OCI-M2 (cell line): ENCODE data around the gene THEM5.
A peak's percentile ranks its signal among the peaks of the same experiment; 100 is the strongest.
"Not testable (repeated sequence)": the region's sequence is repeated elsewhere in the genome, so short reads cannot be mapped to it uniquely, and the experiment has no call there.

ENCODE experiments used
- DNase-seq: peaks from one replicate; lab custom pipeline; 2025; ENCODE audit not compliant: unreplicated experiment; lab: John Stamatoyannopoulos, UW

THEM5 gene

DNA sequence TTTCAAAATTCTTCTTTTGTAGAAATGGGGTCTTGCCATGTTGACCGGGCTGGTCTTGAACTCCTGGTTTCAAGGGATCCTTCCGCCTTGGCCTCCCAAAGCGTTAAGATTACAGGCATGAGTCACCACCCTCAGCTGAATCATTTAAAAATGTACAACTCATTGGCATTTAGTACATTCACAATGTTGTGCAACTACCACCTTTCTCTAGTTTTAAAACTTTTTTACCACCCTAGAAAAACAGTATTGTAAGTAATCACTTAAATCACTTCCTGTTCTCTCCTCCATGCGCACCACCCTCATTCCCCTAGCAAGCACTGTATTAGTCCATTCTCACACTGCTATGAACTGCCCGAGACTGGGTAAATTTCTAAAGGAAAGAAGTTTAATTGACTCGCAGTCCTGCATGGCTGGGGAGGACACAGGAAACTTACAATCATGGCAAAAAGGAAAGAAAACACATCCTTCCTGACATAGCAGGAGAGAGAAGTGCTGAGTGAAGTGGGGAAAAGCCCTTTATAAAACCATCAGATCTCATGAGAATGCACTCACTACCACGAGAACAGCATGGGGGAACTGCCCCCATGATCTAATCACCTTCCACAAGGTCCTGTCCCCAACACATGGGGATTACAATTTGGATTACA, 14.4 kb upstream of the THEM5 start:
- DNase-seq = no peak

DNA sequence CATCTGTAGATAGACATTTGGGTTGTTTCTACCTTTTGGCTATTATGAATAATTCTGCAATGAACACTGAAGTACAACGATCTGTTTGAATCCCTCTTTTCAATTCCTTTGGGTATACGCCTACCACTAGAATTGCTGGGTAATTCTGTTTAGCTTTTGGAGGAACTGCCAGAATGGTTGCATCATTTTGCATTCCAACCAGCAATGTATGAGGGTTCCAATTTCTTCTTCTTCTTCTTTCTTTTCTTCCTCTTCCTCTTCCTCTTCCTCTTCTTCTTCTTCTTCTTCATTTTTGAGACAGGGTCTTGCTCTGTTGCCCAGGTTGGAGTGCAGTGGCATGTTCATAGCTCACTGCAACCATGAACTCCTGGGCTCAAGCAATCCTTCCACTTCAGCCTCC, 13.8 kb upstream of the THEM5 start:
- DNase-seq = no peak

DNA sequence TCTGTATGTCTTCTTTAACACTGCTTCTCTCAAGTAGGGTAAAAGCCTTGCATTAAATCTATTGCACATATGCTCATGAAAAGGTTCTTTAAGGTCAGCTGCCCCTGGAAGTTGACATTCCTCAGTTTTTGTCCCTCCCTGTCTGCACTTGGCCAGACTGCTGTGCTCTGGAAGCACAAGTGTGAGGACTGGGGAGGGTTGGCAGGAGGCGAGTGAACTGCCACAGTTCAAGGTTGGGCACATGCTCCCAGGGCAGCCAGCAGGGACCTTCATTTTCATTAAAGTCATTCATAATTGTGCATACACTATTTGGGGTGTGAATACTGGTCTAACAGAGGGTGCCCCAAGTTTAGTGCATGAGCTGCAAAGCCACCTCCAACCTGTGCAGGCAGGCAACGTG, 10.9 kb upstream of the THEM5 start:
- no peak for DNase-seq

DNA sequence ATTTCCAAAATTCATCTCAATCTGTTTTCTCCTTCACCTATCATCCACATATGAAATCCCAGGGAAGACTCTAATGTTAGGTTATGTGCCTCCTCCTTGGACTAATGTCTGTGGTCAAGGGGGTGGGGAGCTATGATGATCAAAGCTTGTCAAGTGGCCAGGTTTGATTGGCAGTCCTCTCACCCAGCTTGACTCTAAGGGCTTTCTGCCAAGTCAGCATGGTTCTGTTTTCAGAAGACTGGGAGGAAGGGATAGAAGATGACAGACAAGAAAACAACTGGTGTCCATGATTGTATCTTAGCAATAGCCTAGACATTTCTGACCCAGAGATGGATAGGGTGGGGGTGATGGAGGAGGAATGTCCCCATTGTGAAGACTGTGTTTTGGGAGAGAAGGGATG, 9.1 kb upstream of the THEM5 start:
- no peak for DNase-seq

DNA sequence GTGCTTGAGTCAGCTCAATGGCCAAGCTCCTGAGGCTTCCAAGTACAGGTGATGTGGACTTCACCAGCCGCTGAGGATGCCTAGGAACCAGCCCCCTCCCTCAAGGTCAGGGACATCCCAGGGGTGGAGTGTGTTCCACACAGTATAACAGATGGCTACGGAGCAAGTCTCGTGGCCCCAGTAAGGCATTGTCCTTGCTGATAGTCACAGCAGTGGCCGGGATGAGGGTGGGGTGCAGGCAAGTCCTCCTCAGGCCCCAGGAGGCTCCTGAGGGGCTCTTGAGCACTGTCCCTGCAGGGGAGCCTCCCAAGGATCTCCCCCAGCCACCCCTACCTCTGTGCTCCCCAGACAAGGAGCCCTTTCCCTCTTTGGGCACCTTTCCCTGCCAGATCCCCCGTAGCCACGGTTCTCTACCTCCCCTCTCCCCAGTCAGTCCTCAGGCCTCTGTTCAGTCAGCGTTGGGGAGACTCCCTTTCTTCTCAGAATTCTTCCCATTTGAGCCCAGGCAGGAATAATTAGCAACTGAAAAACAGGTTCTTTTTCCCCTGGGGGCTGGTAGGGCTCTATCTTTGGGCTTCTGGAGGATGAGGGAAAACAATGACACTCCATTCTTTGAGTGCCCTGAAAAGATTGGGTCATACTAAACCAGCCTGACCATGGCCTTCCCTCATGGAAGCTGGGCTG, 7.1 kb upstream of the THEM5 start:
- DNase-seq = no peak

DNA sequence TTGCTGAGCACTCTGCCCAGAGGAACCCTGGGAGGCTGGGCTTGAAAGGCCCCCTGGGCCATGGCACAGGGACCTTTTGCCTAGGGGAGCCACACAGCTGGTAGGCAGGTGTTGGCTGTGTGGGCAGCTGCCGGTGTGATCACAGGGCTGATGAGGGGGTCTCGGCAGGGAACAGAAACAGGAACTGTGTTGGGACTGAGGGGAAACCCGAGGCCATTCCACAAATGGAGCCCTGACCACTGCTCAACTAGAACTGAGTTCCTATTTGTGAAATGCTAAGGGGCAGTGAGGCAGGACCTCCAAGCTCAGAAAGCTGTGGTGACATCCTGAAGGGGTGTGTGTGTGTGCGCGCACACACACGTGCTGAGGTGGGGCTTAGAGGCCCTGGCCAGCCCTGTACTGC, 6.4 kb upstream of the THEM5 start:
- no peak for DNase-seq

DNA sequence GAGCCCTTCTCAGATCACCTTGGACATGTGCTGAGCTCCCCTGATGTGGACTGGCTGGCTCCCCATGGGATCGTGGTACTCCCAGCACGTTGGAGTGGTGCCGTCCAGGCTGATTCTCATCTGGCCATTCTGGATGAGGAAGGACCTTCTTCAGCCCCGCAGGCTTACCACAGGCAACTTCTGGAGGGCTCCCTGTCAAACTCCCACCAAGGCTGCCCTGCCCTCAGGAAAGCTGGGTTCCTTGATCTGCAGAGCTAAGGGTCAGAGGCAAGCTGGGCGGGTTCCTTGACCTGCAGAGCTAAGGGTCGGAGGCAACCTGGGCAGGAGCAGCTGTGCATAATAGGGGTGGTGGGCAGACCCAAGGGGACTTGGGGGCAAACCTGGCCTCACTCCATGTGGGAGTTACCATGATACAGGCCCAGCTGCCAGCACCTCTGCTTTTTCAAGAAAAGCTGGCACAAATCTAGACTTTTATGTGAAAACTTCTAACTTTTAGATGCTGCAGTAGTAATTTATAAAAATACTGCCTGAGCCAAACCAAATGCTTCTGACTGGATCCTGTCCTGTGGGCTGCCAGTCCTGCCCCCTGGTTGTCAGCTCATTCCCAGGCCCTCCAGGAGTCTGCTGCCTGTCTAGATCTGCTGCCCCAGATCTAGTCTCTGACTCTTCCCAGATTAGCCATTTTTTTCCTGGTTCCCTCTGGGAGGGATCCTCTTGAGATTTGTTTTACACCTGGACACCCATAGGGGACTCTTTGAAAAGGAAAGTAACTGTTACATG, 5.6 kb upstream of the THEM5 start:
- DNase-seq = no peak

DNA sequence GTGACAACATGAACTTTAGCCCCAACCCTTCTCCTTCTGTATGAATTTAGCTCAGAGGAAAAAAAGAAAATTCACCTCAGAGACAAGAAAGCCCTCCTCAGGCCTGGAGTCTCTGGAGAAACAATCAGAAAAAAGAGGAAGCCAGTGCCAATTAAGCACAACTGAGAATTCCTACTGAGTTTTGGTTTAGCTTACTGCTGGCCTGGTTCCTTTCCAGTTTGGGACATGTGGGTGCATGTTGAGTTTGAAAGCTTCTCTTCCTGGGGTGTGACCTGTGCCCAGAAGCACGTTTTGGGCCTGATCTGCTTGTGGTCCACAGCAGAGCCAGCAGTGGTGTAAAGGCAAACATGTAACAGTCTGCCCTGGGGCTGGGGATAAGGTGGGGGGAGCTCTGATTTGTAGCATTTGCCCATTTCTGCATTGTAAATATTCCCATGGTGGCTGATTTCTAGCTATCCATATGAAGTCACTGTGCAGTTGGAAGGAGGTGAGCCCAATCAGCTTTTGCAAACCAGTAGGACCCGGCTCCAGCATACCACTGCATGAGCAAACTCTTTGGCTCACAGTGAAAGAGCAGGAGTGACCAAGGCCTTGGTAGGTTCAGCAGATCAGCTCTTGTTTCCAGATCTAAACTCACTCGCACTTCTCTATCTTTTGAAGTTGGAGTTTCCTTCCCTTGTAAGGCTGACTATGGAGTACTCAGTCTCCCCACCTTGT, 4.7 kb upstream of the THEM5 start:
- no peak for DNase-seq

DNA sequence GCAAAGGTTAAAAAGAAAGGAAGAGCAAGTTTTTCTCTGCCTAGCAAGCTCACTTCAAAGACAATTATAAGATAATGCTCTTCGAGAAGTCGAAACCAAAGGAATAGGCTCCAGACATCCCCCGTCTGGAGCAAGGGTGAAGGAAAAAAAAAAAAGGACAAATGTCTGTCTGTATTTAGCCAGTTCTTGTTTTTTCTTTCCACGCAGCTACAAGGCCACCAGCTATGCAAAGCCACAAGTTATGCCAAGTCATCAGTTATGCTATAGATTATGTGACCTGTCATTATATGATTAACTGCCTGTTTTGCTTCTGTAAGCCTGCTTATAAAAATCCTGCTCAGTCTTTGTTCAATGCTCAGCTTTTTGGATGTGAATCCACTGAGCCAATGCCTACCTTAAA, 2.4 kb upstream of the THEM5 start:
- peak; percentile 52 for DNase-seq

DNA sequence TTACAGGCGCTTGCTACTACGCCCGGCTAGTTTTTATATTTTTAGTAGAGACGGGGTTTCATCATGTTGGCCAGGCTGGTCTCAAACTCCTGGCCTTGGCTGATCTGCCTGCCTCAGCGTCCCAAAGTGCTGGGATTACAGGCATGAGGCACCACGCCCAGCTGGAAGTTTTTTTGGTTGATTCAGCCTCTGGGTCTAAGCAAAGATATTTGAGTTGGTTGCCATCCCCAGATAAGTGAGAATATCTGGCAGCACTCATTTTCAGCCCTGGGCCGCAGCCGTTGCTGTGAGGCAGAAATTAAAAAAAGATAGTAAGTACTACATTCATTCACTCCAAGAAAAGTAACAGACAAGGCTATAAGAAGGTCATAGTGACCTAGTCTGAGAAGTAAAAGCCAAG, 2.0 kb upstream of the THEM5 start:
- DNase-seq = not testable (repeated sequence)

DNA sequence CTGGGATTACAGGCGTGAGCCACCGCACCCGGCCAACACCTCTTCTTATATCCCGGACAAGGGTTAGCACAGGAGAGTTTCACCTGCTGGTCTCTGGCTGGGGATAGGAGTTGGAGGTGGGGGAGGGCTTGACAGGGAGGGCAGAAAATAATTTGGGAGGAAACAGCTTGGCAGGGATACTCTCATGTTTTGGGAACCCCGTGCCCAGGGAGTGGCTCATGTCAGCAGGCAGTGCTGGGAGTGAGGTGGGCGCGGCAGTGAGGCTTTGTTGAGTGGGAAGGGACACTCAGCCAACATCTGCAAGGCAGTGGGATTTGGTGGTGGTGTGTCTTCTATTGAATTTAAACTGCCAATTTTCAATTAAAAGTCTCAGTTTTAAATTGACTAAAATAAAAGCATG, 1.1 kb upstream of the THEM5 start:
- no peak for DNase-seq

DNA sequence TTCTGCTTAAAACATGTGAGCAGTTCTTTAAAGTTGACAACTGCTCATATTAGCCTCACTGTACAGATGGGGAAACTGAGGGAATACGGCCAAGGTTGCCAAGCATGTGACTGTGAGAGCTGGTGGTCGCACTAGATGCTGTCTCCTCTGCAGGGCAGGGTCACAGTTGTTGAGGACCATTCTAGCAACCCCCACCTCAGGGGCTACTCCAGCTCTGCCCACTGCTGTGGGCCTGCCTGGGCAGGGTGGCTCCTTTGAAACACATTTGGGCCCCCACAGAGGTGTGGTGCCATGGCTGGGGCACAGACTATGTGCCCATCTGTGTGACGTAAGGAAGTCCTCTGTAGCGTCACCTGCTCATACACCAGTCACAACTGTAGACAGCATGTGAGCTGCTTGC, 779 bp downstream of the THEM5 start:
- no peak for DNase-seq

DNA sequence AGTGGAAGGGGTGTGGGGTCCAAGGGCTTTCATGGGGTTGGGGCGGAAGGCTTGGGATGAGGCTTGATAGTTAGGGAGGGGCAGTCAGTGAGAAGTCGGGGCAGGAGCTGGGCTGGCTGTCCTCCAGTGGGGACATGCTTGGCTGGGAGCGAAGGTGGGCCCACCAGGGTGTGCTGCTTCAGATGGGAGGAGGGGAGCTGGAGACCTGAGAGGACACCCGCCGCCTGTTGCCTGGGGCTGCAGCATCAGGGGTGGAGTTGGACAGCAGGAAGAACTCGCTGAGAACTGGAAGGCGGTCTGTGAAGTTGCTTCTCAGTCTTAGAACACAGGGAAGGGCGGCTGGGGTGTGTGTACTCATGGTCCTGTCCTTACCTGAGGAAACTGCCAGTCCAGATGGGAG, 1.6 kb downstream of the THEM5 start:
- DNase-seq = no peak

DNA sequence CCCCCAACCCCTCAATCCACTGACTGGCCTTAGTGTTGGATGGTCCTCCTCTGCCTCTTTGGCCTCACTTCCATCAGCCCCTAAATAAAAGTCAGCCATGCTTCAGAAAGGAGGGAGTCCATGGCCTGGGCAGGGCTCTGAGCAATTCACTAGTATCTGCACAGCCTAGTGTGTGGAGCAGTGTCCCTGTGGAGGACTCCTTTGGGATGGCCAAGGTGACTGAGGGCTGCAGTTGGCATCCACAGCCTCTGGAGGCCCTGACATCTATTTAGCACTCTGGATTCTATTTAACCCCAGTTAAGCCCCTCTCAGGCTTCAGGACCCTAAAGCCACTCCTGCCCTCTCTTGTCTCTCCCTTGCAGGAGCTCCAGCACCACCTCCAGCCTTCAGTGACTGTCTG, 3.6 kb downstream of the THEM5 start:
- DNase-seq = no peak

DNA sequence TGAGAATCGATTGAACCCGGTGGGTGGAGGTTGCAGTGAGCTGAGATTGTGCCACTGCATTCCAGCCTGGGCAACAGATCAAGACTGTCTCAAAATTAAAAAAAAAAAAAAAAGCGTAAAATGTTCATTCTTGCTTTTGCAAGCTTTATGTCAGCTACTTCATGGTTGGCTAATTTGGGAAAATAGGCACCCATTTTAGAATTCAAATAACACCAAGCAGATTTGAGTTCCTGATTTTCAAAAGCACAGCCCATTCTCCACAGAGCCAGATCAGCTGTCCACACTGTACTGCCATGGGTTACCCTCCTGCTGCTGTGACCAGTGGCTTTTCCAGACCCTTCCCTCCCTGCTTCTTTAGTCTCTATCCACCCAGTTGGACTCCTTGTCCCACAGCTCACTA, 4.4 kb downstream of the THEM5 start:
- no peak for DNase-seq

DNA sequence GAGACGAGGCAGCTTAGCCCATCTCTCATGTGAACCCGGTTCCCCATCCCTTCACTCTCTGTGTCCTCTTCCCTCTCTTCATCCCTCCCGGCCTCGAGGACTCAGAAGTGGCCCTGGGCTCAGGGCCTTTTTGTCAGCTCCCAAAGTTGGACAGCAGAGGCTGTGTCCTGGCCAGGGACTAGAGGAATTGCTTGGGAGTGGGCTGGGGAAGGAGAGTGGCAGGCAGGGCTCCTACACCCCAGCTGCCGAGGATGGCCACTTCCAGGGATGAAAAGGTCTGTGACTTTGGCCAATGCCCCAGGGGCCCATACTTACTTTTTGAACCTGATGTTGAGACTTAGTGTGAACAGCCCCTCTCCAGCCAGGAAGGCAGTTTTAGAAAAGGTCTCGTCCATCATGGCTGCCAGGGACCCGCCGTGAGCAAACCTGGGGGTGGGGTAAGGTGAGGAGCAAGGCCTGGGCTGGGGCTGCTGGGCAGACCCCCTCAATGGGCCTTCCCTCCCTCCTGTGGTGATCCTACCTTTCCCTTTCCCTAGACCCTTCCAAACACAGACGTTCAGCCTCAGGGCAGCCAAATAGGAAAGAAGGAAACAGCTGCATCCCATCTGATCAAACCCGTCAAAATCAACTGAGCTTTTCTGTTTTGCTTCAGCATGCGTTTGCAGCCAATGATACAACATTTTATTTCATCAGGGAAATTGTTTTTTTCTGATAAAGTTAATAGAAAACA, 5.5 kb downstream of the THEM5 start:
- no peak for DNase-seq

DNA sequence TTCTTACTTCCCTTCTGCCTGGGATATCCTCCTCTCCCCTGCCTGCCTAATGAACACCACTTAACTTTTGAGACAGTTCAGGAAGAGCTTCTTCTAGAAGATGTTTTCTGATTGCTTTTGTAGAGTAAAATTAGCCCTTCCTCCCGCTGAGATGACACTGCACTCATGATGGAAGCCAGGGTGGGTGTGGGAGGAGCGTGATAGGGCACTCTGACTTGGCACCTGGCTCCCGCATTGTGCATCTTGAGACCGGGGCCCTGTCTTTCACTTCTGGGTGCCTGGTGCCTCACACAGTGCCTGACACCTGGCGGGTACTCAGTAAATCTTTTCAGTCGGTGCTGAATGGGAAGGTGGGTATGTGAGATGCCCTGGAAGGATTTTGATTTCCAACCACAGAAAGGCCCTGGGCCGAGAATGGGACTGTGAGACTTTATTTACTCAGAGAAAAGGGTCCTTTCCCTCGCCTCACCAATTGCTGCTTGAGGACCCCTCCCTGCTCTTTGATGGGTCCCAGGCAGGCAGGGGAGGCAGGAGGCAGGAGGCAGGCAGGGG, 6.8 kb downstream of the THEM5 start:
- no peak for DNase-seq

DNA sequence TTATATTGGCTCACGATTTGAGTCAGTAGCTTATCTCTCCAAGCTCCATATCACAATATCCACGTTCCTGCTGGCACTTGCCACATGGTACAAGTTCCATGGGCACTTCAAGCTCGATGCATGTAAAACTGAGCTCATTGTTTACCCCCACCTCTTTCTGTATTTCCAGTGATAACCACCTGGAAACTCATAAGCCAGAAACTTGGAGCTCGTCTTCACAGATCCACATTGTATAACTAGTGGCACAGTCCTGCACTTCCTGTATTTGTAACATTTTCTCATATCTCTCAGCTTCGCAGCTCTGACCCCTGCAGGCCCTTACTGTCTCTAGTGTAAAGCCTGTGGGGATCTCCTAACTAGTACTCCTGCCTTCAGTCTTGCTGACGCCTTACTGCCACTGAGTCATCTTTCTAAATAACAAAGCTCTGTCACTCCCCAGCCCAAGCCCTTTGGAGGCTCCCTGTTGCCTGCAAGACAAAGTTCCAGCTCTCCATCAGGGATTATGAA, 7.4 kb downstream of the THEM5 start:
- peak; percentile 9 for DNase-seq

DNA sequence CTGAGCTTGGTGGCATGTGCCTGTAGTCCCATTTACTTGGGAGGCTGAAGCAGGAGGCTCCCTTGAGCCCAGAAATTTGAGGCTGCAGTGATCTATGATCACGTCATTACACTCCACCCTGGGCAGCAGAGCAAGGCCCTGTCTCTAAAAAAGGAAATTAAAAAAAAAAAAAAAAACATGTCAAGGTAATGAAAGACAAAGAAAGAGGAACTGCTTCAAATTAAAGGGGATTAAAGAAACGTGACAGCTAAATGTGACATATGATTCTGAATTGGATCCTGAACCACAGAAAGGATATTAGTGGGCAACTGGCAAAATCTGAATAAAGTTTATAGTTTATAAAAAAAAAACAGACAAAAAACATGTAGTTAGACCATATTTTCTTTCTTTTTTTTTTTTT, 10.1 kb downstream of the THEM5 start:
- DNase-seq = no peak

DNA sequence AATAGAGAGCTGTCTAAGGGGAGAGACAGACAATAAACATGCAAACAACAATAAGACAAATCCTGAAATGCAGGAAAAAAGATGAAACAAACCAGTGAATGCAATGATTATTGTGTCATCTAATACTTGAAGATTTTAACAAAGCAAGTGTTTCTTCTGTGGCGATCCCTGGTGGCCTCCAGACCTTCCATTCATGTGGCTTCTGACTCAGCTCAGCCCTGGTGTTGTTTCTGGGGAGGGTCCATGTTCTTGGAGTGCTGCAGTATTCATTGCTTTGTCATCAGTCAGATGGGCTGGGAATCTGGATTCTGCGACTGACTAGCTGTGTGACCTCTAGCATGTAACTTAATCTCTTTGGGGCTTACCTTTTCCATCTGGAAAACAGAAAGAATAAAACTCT, 12.4 kb downstream of the THEM5 start:
- no peak for DNase-seq

DNA sequence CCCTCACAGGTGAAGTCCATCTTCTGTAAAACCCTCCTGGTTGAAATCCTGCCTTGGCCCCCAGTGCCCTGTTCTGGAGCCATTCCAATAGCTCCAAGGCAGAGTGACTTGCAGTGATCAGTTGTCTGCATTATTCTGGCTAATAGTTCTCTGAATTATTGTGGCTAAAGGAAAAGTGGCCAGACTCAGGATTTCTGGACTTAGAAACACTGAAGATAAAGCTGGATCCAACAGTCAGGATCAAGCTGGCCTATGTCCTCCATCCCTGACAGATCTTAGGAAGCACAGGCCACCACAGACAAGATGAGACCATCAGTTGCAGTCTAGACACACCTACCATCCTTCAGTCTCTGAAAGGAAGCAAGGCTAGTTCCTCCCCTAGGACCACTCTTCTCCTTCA, 13.1 kb downstream of the THEM5 start:
- no peak for DNase-seq
